ENCODE data around the gene LFNG. TPM values are rescaled to one million over a fixed set of nuclear protein-coding genes. Genes with fewer than 3 reads are reported as not detected.

Gene LFNG
- total RNA-seq, 2 donors from 2014 or later, result 48.3 to 70.1 TPM

- DNase-seq (no peak), ATAC-seq (no peak)
- intact Hi-C loops (cut with DNase I, micrococcal nuclease), result no loop called here
Observed at GRCh38 chr7:2499719-2500430, 19.7 kb upstream of the LFNG start.

- intact Hi-C loops (cut with DNase I, micrococcal nuclease), result no loop called here
- ATAC-seq (no peak), DNase-seq (no peak)
Observed at GRCh38 chr7:2500701-2501100, 18.9 kb upstream of the LFNG start.

- DNase-seq (no peak), ATAC-seq (no peak)
- intact Hi-C loops (cut with DNase I, micrococcal nuclease), result no loop called here
Observed at GRCh38 chr7:2501947-2502646, 17.5 kb upstream of the LFNG start.

- no peak for ATAC-seq
- intact Hi-C loops (cut with DNase I, micrococcal nuclease), result no loop called here
- DNase-seq, result no peak
Observed at GRCh38 chr7:2502647-2502966, 17.0 kb upstream of the LFNG start.

- intact Hi-C loops (cut with DNase I, micrococcal nuclease), result no loop called here
- ATAC-seq (no peak), DNase-seq (no peak)
Observed at GRCh38 chr7:2503056-2503941, 16.3 kb upstream of the LFNG start.

- intact Hi-C loops (cut with DNase I, micrococcal nuclease), result no loop called here
- no peak for ATAC-seq
Observed at GRCh38 chr7:2504128-2504888, 15.3 kb upstream of the LFNG start.

GRCh38 chr7:2504889-2505375 is 14.6 kb upstream of the LFNG start:
- intact Hi-C loops (cut with DNase I, micrococcal nuclease), result no loop called here
- ATAC-seq (no peak), DNase-seq (no peak)

More at GRCh38 chr7:2504128-2504888, 15.3 kb upstream of the LFNG start:
- DNase-seq, result no peak

- intact Hi-C loops (cut with DNase I, micrococcal nuclease), result no loop called here
- DNase-seq (no peak), ATAC-seq (no peak)
Observed at GRCh38 chr7:2505401-2505800, 14.2 kb upstream of the LFNG start.

- ATAC-seq (no peak), DNase-seq (no peak)
- intact Hi-C loops (cut with DNase I, micrococcal nuclease), result no loop called here
Observed at GRCh38 chr7:2507208-2507916, 12.2 kb upstream of the LFNG start.

GRCh38 chr7:2507917-2508306 is 11.7 kb upstream of the LFNG start:
- no peak for ATAC-seq
- intact Hi-C loops (cut with DNase I, micrococcal nuclease), result no loop called here
- DNase-seq, result no peak

- ATAC-seq (no peak), DNase-seq (peak in 1 of 2 donors; percentile 69)
- intact Hi-C loops (cut with DNase I, micrococcal nuclease), result no loop called here
Observed at GRCh38 chr7:2508327-2509215, 11.0 kb upstream of the LFNG start.

GRCh38 chr7:2509298-2509906 is 10.2 kb upstream of the LFNG start:
- DNase-seq (no peak), ATAC-seq (no peak)
- intact Hi-C loops (cut with DNase I, micrococcal nuclease), result no loop called here

GRCh38 chr7:2510130-2510776 is 9.3 kb upstream of the LFNG start:
- ATAC-seq (no peak), DNase-seq (no peak)
- intact Hi-C loops (cut with DNase I, micrococcal nuclease), result no loop called here

GRCh38 chr7:2510909-2511768 is 8.4 kb upstream of the LFNG start:
- ATAC-seq (peak; percentile 70), DNase-seq (peak in 1 of 2 donors; percentile 62)
- intact Hi-C loops (cut with DNase I, micrococcal nuclease), result no loop called here

GRCh38 chr7:2511769-2512168 is 7.8 kb upstream of the LFNG start:
- DNase-seq (no peak), ATAC-seq (no peak)
- intact Hi-C loops (cut with DNase I, micrococcal nuclease), result no loop called here
